Natural killer cell treated with Interleukin-12 subunit alpha and Interleukin-12 subunit beta and Interleukin-15 and Interleukin-18, amount 100 ng/mL, for 72 hours (primary cell): ENCODE measurements around the gene PHF12. TPM values are rescaled to one million over a fixed set of nuclear protein-coding genes. Genes with fewer than 3 reads are reported as not detected.
A peak's percentile ranks its signal among the peaks of the same experiment; 100 is the strongest.

Experiments used
- ATAC-seq, 2 donors: fragments of 150-1000 bp; cut with Tn5 transposase in 1 of 2; sonication (Bioruptor Pico), chemical (Tn5 transposase) in 1 of 2; 2 replicates each; pipeline ENCODE4 v1.10.0; 2021
- DNase-seq: peaks from one replicate; pipeline ENCODE4 v3.0.0; 2022; ENCODE audit warnings: low spot score
- H3K27ac Mint-ChIP-seq, 2 donors: 1 replicate in 1 of 2; 2 replicates in 1 of 2; pipeline ENCODE4 v1.8.0; 2022; ENCODE audit warnings: mixed read lengths in 2 of 2, mild to moderate bottlenecking in 1 of 2, moderate library complexity in 1 of 2
- H3K27me3 Mint-ChIP-seq, 2 donors: 1 replicate in 1 of 2; 2 replicates in 1 of 2; pipeline ENCODE4 v1.8.0; 2022; ENCODE audit warnings: mixed read lengths in 2 of 2
- H3K36me3 Mint-ChIP-seq: one replicate; pipeline ENCODE4 v1.8.0; 2022; ENCODE audit warnings: mixed read lengths
- H3K4me1 Mint-ChIP-seq, 2 donors: 1 replicate in 1 of 2; 2 replicates in 1 of 2; pipeline ENCODE4 v1.8.0; 2022; ENCODE audit warnings: low read depth in 2 of 2, mixed read lengths in 2 of 2, mild to moderate bottlenecking in 1 of 2
- H3K4me3 Mint-ChIP-seq: one replicate; pipeline ENCODE4 v1.8.0; 2022; ENCODE audit warnings: mixed read lengths
- H3K9me3 Mint-ChIP-seq: 2 replicates; pipeline ENCODE4 v1.8.0; 2022; ENCODE audit warnings: mixed read lengths
- total RNA-seq, 2 donors: library from RNA; stranded (reverse); gene quantifications; one replicate each; pipeline ENCODE4 v1.2.3, GENCODE V29; 2022

The PHF12 gene
- 10 to 100 TPM; 68.0 to 72.2 TPM for total RNA-seq

- Mint-ChIP-seq H3K27me3 (no peaks in the 10 kb centered on the region), H3K9me3 (no peaks in the 10 kb centered on the region), H3K4me3 (peak within 1 kb of the TSS; percentile 96), H3K27ac (peak within 1 kb of the TSS; percentile 89 to 95), H3K4me1 (peaks cover 17 to 18% of the 10 kb centered on the region in 2 donors), H3K36me3 (no peaks in the 10 kb centered on the region)
- DNase-seq (peak; percentile 100), ATAC-seq (peak; percentile 84 to 87)
Observed at GRCh38 chr17:28951428-28951990, at the start of gene PHF12. Gene PHF12 (minus strand): TSS chr17:28951518. CDS start chr17:28950960, 558 bp downstream.

- Mint-ChIP-seq H3K36me3 (no peaks in the 10 kb centered on the region), H3K4me1 (no peaks in the 10 kb centered on the region), H3K27ac (no peak overlapping the region), H3K4me3 (no peak overlapping the region), H3K27me3 (peaks cover 16 to 23% of the 10 kb centered on the region in 2 donors), H3K9me3 (no peaks in the 10 kb centered on the region)
- ATAC-seq, result no peak
- DNase-seq, result no peak
Observed at GRCh38 chr17:29000973-29001372, 49.7 kb upstream of the PHF12 start.

DNA sequence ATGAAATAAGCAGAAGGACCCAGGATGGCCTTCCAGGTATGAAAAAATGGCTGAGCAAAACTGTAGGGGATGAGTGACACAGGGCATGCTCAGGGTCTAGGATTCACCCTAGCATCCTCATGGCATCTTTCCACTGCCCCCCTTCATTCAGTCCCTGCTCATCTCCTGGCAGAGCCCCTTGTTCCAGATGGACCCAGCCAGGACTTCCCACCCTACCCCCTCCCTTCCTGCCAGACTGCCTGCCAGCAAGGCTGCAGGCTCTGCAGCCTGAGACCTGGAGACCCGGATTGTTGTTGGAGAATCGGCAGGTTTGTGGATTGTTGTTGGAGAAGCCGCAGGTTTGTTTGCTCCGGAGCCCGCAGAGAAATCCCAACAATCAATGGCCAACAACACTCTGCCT, 47.9 kb upstream of the PHF12 start:
- DNase-seq (no peak), ATAC-seq (no peak)
- peaks cover 14 to 18% of the 10 kb centered on the region in 2 donors for H3K27me3 Mint-ChIP-seq
- H3K9me3 Mint-ChIP-seq, result no peaks in the 10 kb centered on the region
- no peaks in the 10 kb centered on the region for H3K36me3 Mint-ChIP-seq
- no peak overlapping the region for H3K27ac Mint-ChIP-seq
- H3K4me3 Mint-ChIP-seq, result no peak overlapping the region
- H3K4me1 Mint-ChIP-seq, result no peaks in the 10 kb centered on the region

DNA sequence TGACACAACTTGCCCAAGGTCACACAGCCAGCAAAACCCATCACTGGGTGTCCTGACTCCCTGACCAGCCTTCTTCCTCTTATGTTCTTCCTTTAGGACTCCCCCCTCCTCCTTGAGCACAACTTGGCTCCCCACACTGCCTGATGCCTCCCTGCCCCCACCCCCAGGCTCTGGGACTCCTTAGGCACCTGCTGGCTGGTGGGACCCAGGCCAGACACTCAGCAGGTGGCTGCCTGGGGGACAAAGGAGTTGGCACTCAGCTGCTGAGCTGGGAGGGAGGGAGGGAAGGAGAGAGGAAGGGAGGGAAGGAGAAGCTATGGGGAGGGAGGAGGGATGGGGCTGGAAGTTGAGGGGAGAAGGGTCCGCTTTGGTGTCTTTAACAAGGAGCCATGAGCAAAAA, 46.5 kb upstream of the PHF12 start:
- no peak for ATAC-seq

GRCh38 chr17:28996554-28997096, 45.3 kb upstream of the PHF12 start:
- DNase-seq (no peak), ATAC-seq (no peak)
- Mint-ChIP-seq H3K27me3 (peaks cover 7 to 9% of the 10 kb centered on the region in 2 donors), H3K9me3 (no peaks in the 10 kb centered on the region), H3K4me3 (no peak overlapping the region), H3K27ac (no peak overlapping the region), H3K36me3 (no peaks in the 10 kb centered on the region), H3K4me1 (no peaks in the 10 kb centered on the region)

More for the DNA sequence above, 46.5 kb upstream of the PHF12 start:
- Mint-ChIP-seq H3K27ac (no peak overlapping the region), H3K36me3 (no peaks in the 10 kb centered on the region), H3K4me1 (no peaks in the 10 kb centered on the region), H3K9me3 (no peaks in the 10 kb centered on the region), H3K27me3 (peaks cover 7 to 10% of the 10 kb centered on the region in 2 donors), H3K4me3 (no peak overlapping the region)
- no peak for DNase-seq

GRCh38 chr17:28993645-28994426, 42.5 kb upstream of the PHF12 start:
- Mint-ChIP-seq H3K9me3 (no peaks in the 10 kb centered on the region), H3K27me3 (peaks cover 3% of the 10 kb centered on the region in 2 donors), H3K4me3 (no peak overlapping the region), H3K36me3 (no peaks in the 10 kb centered on the region), H3K4me1 (no peaks in the 10 kb centered on the region), H3K27ac (no peak overlapping the region)
- ATAC-seq (no peak), DNase-seq (no peak)

GRCh38 chr17:28992625-28993600, 41.6 kb upstream of the PHF12 start:
- H3K4me3 Mint-ChIP-seq, result no peak overlapping the region
- DNase-seq, result no peak
- H3K27me3 Mint-ChIP-seq, result peaks cover 0 to 2% of the 10 kb centered on the region in 2 donors
- ATAC-seq, result peak in 1 of 2 donors; percentile 43
- H3K27ac Mint-ChIP-seq, result no peak overlapping the region
- H3K36me3 Mint-ChIP-seq, result no peaks in the 10 kb centered on the region
- H3K9me3 Mint-ChIP-seq, result no peaks in the 10 kb centered on the region
- H3K4me1 Mint-ChIP-seq, result peaks cover 0 to 3% of the 10 kb centered on the region in 2 donors

GRCh38 chr17:28992185-28992584, 40.9 kb upstream of the PHF12 start:
- H3K27ac Mint-ChIP-seq, result no peak overlapping the region
- ATAC-seq, result no peak

GRCh38 chr17:28991779-28992178, 40.5 kb upstream of the PHF12 start:
- no peak for DNase-seq
- no peak for ATAC-seq
- Mint-ChIP-seq H3K4me1 (peaks cover 0 to 3% of the 10 kb centered on the region in 2 donors), H3K27me3 (peaks cover 0 to 2% of the 10 kb centered on the region in 2 donors), H3K27ac (no peak overlapping the region), H3K9me3 (no peaks in the 10 kb centered on the region), H3K4me3 (no peak overlapping the region), H3K36me3 (no peaks in the 10 kb centered on the region)

More at GRCh38 chr17:28992185-28992584, 40.9 kb upstream of the PHF12 start:
- H3K36me3 Mint-ChIP-seq, result no peaks in the 10 kb centered on the region
- no peaks in the 10 kb centered on the region for H3K9me3 Mint-ChIP-seq
- DNase-seq, result no peak
- H3K4me3 Mint-ChIP-seq, result no peak overlapping the region
- H3K27me3 Mint-ChIP-seq, result peaks cover 0 to 2% of the 10 kb centered on the region in 2 donors
- peaks cover 0 to 3% of the 10 kb centered on the region in 2 donors for H3K4me1 Mint-ChIP-seq

GRCh38 chr17:28989028-28989427, 37.7 kb upstream of the PHF12 start:
- no peak overlapping the region for H3K4me3 Mint-ChIP-seq
- no peak overlapping the region for H3K27ac Mint-ChIP-seq
- ATAC-seq, result no peak
- H3K4me1 Mint-ChIP-seq, result peaks cover 0 to 3% of the 10 kb centered on the region in 2 donors
- H3K9me3 Mint-ChIP-seq, result no peaks in the 10 kb centered on the region
- DNase-seq, result no peak
- H3K36me3 Mint-ChIP-seq, result no peaks in the 10 kb centered on the region
- peaks cover 0 to 2% of the 10 kb centered on the region in 2 donors for H3K27me3 Mint-ChIP-seq

GRCh38 chr17:28988475-28988874, 37.2 kb upstream of the PHF12 start:
- no peaks in the 10 kb centered on the region for H3K9me3 Mint-ChIP-seq
- no peak for DNase-seq
- peaks cover 0 to 2% of the 10 kb centered on the region in 2 donors for H3K27me3 Mint-ChIP-seq
- peaks cover 3 to 6% of the 10 kb centered on the region in 2 donors for H3K4me1 Mint-ChIP-seq
- no peak overlapping the region for H3K27ac Mint-ChIP-seq
- H3K36me3 Mint-ChIP-seq, result no peaks in the 10 kb centered on the region
- no peak for ATAC-seq
- H3K4me3 Mint-ChIP-seq, result no peak overlapping the region

DNA sequence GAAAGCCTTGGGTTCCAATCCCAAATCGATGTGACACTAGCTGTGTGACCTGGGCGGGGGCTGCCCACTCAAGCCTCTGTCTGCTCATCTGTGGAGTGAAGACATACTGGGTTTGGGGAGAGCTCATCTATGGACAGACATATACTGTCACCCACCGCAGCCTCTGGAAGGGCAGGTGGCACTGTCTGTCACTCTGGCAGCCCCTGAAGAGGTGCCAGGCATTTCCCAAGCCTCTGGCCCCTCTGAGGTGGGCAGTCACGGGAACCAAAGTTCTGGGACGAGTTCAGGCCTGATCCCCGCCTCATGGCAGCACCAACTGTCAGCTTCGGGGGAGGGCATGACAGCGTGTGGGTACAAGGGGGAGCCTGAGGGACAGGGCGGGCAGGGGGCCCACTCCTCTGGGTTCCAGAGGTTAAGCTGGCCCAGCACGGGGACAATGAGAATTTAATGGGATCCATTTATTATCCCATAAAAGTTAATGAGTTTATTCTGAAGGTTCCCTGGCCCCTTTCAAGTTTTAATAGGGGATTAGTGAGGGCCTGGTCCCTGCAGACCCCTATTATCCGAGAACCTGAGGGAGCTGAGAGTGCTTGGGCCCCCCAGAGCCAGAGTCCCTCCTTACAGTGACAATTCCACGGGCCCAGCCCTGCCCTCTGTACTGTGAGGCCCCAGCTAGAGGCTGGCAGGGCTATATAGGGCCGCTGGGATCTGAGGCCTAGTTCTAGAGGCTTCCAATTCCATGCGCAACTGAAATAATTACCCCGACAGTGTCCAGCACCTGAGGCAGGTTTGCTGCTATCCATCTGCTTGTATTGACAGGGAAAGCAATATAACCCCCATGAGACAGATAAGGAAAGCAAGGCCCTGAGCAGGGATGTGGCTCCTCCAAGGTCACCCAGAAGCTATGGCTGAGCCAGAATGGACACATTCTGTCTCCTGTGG, 35.7 kb upstream of the PHF12 start:
- Mint-ChIP-seq H3K27ac (no peak overlapping the region), H3K27me3 (peaks cover 0 to 2% of the 10 kb centered on the region in 2 donors), H3K4me3 (no peak overlapping the region), H3K36me3 (no peaks in the 10 kb centered on the region), H3K4me1 (peaks cover 18 to 21% of the 10 kb centered on the region in 2 donors), H3K9me3 (no peaks in the 10 kb centered on the region)
- no peak for ATAC-seq
- no peak for DNase-seq
